ENCODE results near the gene GPAM.
"Not testable (repeated sequence)": the region's sequence is repeated elsewhere in the genome, so short reads cannot be mapped to it uniquely, and the experiment has no call there.

The GPAM gene

DNA sequence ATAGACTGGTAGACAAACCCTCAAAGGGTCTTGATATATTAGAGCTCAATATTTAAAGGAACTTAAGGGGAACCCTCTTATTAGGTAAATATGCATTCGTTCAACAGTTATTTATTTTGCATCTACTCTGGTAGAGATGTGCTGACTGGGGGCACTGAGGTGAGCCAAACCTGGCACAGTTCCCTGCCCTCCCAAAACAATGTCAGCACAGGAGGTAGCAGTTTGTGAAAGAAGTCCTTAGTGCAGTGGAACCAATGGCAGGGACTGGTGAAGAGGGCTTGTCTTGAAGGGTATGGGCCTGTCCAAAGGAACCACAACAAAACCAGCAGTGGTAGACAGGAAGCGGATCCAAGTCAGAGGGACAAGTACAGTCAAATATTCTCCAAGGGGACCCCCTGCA lies 32.6 kb upstream of the GPAM start:
- DNase-seq (ENCODE audit: low read depth, low spot score), result no peak

DNA sequence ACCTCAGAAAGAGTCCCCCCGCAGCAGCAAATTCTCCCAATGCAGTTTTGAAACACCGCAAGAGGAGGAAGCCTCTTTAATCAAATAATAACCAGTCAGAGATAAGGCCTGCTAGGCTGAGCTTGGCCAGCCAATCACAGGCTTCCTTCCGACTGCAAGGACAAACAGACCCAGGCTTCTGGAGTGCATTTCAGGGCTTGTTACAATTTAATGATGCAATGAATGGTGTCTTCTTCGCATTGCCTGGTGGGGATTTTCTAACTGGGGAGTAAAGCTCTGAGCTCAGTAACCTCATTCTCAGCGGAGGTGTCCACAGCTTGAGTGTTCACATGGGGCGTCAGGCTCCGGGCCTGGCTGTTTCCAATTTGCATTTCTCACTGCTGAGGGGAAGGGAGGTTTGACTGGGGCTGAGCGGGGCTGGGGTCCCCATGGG lies 31.8 kb upstream of the GPAM start:
- no peak for DNase-seq (ENCODE audit: low read depth, low spot score)

DNA sequence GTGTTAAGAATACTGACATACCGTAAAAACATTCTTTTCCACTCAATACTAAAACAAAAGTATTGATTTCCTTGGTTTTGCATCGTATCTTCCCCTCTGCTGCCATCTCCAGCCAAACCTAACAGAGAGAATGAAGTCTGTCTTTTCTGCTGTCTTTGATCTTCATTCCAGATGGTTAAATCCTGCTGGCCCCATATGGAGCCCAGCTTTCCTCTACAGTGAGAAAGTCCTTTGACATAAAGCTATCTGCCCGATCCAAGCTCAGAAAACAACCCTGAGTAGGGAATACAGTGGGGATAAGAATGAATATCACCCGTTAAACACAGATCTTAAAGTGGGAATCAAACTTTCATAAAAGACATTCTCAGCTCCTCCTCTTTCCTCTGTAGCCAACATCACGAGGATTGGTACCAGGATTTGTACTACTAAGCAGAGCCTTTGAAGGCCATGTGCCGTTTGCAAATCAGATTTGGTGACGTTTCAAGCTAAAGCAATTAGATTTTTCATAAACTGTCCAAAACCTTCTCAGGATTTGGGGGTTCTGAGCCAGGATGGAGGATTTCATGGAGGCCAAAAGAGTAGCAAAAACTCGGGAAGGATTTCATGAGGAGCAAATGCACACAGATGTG lies 30.8 kb upstream of the GPAM start:
- DNase-seq (ENCODE audit: low read depth, low spot score), result no peak

DNA sequence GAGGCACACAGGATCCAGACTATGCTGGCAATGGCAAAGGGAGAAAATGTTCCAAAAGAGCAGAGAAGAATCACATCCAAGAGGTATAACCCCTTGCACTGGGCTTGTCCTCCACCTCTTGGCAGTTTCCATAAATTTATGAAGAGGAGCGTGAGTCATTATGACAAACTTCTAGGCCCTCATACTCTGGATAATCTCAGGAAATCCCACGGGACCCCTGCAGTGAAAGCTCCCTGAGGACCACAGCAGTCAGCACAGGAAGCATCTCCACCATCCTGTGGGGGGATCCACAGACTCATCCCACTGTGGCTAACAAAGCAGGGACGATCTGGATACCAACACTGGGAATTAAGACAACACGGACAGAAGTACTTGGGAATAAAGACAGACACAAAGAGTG lies 30.3 kb upstream of the GPAM start:
- no peak for DNase-seq (ENCODE audit: low read depth, low spot score)

DNA sequence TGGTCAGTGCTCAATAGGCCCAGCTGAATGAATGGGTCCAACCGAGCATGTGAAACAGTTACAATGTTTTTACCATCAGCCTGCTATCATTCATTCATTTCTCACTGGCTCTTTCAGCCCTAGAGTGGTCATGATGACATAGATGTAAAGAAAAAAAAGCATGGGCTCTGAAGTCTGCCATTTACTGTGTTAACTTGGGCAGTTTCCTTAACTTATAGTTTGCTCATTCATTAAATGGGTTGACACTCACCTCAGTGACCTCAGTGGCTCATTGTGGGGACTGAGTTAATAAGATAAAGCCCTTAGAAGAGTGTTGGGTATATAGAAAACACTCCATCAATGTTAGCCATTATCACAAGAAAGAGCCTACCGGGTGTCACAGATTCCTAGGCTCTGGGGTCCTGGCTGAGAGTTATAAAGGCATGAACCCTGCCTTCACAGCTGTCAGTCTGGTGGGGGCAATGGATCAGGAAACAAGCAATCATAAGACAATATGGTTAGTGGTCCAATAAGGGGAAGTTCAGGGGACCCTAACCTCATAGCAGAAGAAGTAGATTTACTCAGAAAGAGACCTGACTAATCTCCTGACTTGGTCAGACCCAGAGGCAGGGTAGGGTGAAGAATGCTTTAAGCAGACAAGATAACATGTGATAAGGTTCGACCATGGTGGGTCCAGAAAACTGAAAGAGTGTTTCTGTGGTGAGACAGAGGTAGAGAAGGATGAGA lies 29.7 kb upstream of the GPAM start:
- DNase-seq (ENCODE audit: low read depth, low spot score), result no peak

DNA sequence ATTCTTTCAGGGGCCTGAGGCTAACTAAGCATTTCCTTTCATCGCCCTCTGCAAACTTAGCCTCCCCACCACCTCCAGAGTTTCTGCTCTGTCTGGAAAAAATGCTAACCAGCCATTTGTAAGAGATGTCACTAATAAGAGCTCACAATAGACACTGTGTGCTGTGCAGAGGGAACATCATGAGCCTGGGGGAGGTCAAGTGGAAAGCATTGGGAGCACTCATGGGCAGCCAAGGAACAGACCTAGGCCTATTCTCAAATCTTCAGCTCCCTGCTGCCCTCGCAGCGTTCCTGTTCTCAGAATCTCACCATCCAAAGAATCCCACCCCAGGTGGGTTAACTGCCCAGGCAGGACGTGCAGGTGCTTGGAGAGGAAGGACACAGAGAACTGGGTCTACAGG lies 27.1 kb upstream of the GPAM start:
- no peak for DNase-seq (ENCODE audit: low read depth, low spot score)

DNA sequence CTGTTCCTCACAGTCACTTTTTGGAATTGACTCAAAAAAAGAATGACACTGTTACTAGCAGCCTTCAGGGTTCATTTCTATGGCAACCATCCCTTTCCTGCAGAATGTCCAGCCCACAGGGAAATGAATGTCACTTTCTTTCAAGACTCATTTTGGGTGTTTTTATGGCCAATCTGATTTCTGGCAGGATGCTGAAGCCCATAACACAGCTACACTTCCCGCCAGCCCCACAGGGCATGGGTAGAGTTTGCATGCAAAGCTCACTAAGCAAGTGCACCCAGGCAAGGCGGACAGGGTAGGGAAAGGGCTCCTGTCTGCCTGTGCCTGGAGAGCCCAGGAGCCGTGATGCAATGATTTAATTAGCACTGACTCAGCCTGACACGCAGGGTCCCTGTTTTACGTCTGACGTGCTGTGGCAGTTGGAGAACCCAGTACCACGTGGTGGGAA lies 26.1 kb upstream of the GPAM start:
- DNase-seq (ENCODE audit: low read depth, low spot score), result no peak

DNA sequence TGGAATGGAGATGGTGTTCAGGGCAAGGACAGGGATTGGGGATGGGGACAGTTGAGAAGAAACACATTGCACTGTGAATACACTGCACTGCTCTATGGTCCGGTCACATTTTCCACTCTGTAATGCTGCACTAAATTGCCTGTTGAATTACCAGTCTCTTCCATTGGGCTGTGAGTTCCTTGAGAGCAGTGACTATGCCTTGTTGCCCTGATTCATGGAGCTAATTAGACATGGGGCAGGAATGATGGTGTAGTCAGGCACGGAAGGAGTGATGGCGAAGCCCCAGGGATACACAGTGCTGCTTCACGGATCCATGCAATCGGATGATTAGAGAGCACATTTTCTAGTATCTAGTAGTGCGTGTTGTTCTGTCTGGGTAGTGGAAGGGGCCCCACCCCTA lies 25.4 kb upstream of the GPAM start:
- no peak for DNase-seq (ENCODE audit: low read depth, low spot score)

DNA sequence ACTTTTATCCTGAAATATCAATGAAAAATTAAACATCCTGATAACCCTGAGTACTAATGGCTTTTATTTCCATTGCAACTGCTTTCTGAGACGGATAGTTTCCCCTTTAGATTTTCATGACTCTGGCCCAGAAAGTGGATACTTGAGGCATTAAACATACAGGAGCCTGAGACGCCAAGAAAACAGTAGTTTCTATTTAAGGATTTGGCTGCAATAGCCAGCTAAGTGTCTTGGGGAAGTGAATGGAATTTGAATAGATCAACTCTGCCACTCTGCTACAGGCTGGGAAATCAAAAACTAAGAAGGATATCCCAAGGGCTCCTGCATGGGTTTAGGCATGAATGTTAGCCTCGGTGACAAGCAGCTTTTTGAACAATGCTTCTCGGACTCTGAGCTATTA lies 24.7 kb upstream of the GPAM start:
- no peak for DNase-seq (ENCODE audit: low read depth, low spot score)

DNA sequence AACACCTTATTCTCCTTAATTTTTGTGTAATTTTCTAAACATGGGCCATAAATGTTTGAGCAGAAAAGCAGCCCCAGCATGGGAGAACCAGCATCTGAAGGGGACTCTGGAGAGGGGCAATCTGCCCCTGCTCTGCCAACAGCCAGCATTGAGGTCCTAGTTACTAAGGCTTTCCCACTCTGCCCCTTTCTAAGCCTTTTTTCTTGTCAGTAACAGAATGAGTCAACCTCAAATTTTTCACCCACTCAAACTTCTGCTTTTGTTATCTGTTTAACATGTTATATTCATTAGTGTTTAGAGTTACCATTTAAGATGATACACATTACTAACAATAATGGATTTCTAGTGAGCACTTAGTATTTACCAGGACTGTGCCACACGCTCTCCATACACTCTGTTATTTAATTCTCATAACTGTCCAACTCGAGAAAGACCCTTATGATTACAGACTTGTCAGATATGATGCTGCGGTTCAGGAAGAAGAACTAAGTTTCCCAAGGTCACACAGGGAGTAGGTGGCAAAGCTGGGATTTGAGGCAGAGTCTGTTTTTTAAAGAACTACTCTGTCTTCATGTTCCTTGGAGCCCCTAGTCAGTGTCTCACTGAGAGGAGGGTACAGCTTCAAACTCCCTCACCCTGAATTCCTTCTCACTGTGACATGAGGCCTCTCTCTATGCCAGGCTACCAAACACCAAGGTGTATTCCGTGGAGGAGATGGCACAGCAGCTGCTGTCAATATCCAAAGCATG lies 19.9 kb upstream of the GPAM start:
- DNase-seq (ENCODE audit: low read depth, low spot score), result no peak

DNA sequence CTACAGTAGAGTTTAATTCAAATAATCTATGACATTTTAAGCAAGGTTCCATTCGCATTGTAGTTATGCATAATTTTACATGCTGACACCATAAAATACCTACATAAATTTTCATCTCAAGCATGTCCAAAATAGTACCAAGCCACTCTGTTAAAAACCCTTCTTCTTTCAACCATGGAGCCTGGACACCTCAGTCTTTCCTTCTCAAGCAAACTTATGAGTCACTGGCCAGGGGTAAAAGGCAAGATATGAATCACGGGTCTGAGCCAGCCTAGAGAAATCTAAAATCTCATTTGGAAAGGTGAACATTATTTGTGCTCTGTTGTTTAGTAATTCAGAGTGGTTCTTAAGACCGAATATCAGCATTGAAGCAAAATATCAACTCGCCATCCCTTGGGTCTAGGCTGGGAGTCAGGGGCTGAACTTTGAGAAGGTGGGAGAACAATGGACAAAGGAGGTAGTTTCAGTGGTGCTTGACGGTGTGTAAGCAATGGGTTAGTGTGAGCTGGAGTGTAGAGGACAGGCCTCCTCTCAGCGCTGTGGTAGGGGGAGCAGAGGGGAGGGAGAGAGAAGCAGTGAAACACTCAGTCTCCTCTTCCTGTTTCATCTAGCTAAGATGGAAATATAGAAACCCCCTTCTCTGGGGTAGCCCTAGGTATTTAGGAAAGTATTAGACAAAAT lies 19.1 kb upstream of the GPAM start:
- DNase-seq (ENCODE audit: low read depth, low spot score), result no peak

DNA sequence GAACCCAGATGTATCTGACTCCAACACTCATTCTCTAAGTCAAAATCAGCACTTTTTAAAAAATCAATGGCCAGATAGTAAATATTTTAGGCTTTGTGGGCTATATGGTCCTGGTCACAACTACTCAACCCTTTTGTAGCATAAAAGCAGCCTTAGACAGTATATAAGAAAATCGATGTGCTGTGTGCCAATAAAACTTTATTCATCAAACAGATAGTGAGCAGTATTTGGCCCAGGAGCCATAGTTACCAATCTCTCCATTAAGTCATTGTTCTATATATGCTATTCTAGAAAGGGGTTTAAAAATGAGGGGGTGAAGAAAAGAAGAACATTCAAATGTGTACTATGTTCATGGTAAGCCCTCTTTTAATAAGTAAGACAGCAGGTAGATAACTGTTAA lies 18.5 kb upstream of the GPAM start:
- no peak for DNase-seq (ENCODE audit: low read depth, low spot score)

DNA sequence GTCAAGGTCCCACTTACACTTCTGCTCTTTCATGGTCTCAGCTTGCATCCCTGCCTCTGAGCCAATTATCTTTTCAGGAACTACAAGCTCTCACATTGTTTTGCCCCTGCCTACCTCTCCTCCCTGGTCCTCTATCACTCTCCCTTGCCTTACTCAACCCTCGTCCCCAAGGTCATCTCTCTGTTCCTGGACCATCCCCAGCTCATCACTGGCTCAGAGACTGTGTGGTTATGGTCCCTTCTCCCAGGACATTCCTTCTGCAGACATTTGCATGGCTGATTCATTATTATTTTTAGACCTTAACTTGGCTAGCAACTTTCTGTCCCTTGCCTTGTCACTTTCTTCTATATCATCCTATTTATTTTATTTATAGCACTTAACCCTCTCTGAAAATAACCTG lies 17.8 kb upstream of the GPAM start:
- DNase-seq (ENCODE audit: low read depth, low spot score), result no peak

DNA sequence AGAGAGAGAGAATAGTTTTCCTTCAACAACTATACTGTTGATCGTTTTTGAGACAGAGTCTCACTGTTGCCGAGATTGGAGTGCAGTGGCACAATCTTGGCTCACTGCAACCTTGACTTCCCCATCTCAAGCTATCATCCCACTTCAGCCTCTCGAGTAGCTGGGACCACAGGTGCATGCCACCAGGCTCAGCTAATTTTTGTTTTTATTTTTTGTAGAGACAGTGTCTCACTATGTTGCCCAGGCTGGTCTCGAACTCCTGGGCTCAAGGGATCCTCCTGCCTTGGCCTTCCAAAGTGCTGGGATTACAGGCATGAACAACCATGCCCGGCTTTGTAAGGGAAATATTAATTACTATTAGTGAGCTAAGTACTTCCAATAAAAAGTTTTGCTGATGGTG lies 16.7 kb upstream of the GPAM start:
- DNase-seq (ENCODE audit: low read depth, low spot score), result not testable (repeated sequence)

DNA sequence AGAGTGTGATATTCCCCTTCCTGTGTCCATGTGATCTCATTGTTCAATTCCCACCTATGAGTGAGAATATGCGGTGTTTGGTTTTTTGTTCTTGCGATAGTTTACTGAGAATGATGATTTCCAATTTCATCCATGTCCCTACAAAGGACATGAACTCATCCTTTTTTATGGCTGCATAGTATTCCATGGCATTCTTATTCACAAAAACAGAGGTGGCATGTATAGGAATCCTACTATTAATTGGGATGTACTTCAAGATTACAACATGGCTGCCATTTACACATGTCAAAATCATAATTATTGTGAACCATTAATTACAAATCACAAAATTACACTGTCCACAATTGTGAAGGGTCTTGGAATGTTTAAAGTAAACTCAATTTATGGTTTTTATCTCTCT lies 14.1 kb upstream of the GPAM start:
- DNase-seq (ENCODE audit: low read depth, low spot score), result not testable (repeated sequence)

DNA sequence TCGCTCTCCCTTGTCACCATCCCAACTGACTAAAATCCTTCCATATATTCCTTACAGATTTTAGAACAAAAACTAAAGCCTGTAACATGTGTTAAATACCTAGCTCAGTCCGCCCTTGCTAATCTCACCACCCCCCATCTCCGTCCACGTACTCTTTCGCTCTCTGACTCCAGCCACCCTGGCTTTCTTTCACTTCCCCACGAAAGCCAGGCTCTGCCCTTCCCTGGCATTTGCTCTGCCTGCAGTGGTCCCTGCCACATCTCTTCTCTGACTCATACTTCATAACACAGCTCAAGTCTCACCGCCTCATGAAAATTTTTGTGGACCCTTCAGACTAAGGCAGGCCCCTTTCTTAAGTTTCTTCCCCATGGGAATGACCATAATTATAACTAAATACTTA lies 11.7 kb upstream of the GPAM start:
- DNase-seq (ENCODE audit: low read depth, low spot score), result no peak

DNA sequence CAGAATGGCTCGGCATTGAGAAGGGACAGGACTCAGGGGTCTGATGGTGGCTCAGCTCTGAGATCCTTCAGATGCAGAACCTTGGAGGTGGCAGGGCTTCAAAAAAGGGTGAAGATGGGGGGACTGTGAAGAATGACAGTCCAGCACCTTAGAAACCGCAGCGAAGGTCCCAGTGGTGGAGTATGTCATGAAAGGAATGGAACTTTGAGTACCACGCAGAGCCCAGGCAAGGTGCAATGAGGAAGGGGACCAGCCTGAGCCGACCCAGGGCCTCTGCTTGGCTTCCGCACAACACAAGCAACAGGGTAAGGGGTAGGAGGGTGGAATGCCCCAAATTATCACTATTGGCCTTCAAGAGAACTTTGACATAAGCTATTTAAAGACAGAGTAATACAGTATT lies 8.2 kb upstream of the GPAM start:
- no peak for DNase-seq (ENCODE audit: low read depth, low spot score)

DNA sequence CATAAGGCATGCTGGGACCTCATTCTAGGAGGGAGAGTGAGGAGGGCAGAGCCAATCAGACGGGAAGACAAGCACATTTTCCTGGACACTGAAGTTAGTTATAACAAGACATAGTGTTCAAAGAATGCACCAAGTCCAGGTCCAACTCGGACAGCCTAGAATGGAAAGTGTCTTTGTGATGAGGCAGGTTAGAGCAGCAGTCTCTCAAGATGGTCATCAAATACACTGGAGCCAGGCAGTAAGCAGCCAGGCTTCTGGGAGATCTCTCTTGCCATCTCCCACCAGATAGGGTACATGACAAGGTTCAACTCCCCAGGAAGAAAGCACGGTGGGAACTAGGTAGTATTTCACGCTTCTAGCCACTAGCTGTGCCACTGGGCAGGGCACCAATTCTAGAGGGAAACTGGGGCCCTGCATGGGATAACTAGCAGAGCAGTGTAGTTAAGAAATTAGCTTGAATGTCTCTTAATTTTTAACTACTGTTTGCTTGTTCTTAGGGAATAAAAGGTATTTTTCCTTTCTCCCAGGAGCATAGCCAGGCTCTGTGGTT lies 7.6 kb upstream of the GPAM start:
- no peak for DNase-seq (ENCODE audit: low read depth, low spot score)

DNA sequence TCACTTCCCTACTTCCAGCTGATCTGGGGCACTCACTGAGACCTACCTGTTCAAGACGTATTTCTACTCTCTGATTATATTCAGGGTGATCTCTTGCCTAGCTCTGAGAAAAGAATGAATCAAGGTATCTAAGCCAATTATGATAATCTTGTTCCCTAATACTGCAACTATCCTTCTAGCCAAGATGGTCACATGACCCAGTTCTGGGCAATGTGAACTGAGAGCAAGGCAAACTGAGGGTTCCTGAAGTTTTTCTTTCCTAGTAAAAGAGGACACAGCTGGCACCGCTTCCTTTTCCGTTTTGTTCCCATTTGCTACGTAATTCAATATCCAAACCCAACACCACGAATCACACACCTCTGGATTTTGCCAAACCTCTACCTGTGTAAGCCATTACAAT lies 5.9 kb upstream of the GPAM start:
- no peak for DNase-seq (ENCODE audit: low read depth, low spot score)

DNA sequence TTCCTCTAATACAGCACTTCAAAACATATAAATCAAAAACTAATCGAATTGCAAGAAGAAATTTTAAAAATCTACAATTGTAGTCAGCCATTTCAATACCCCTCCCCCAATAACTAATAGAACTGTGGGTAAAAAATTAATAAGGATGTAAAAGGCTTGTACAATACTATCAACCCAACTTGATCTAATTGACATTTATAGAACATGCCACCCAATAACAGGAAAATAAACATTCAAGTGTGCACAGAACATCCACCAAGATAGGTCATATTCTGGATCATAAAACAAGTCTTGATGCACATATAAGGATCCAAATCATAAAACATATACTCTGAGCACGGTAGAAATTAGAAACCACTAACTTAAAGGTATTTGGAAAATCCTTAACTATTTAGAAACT lies 4.0 kb upstream of the GPAM start:
- no peak for DNase-seq (ENCODE audit: low read depth, low spot score)

DNA sequence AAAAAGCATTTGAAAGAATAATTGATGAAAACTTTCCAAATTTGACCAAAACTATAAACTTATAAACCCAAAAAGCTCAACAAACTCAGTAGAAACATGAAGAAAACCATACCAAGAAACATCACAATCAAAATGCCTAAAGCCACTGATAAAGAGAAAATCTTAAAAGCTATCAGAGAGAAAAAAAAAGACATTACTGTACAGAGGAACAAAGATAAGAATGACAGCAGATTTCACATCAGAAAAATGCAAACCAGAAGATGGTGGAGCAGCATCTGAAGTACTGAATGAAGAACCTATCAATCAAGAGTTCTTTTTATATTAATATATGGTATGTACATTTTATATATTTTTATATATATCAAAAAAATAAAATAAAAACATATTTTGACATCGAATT lies 2.4 kb upstream of the GPAM start:
- DNase-seq (ENCODE audit: low read depth, low spot score), result no peak

DNA sequence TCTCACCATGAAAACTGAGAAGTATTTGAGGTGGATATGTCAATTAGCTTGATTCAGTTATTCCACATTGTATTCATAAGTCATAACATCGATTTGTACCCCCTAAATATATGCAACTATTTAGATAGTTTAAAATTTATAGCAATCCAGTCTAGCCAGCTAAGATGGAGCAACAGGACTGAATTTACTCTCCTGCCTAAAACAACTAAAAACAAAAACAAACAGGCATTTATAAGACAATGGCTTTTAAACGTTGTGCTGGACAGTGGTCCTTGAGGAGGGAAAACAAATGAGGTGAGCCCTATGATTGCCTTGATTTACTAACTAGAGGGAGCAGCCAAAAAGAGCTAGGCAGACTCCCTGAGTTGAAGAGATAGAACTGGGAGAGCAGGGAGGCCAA lies 814 bp upstream of the GPAM start:
- DNase-seq (ENCODE audit: low read depth, low spot score), result no peak
